OCI-LY7 (cell line): ENCODE measurements around the gene NR2F6. TPM values are rescaled to one million over a fixed set of nuclear protein-coding genes. Genes with fewer than 3 reads are reported as not detected.

Source experiments
- BruUV-seq: library from RNA; stranded (reverse); fragments of 400-500 nt; replicated peaks from 2 replicates; lab custom pipeline; 2021; lab: Mats Ljungman, UMichigan
- CTCF ChIA-PET: fragments of 300-600 bp; sonication (Branson Sonifier 250); formaldehyde crosslinking; loops from one replicate; lab custom pipeline; 2022; ENCODE audit warnings: antibody characterized with exemption; ENCODE audit not compliant: unreplicated experiment; lab: Charles Lee
- POLR2A ChIA-PET: fragments of 300-600 bp; sonication (Branson Sonifier 250); formaldehyde crosslinking; loops from one replicate; lab custom pipeline; 2022; ENCODE audit warnings: antibody characterized with exemption; lab: Charles Lee
- DNase-seq: peaks from one replicate; pipeline ENCODE4 v3.0.0-alpha.2; 2015; ENCODE audit warnings: low spot score
- H2AFZ ChIP-seq: fragments of 200-600 bp; sonication (generic), shearing (Covaris generic); 2 replicates; pipeline ENCODE4 v1.6.1; 2014; ENCODE audit warnings: mild to moderate bottlenecking, antibody characterized with exemption, low read length, moderate library complexity
- H3K27ac ChIP-seq: fragments of 200-600 bp; sonication (generic); 2 replicates; pipeline ENCODE4 v1.5.1; 2014; ENCODE audit warnings: mixed run types, low read depth, mild to moderate bottlenecking, moderate library complexity, low read length, inconsistent platforms; ENCODE audit not compliant: poor library complexity, severe bottlenecking
- H3K36me3 ChIP-seq: fragments of 200-600 bp; sonication (generic); 2 replicates; pipeline ENCODE4 v1.6.1; 2014; ENCODE audit warnings: mild to moderate bottlenecking, antibody characterized with exemption, low read length, moderate library complexity, mixed read lengths; ENCODE audit not compliant: insufficient read depth
- H3K4me1 ChIP-seq: fragments of 200-600 bp; sonication (generic); 2 replicates; pipeline ENCODE4 v1.5.1; 2014; ENCODE audit warnings: mild to moderate bottlenecking, low read length; ENCODE audit not compliant: insufficient read depth, poor library complexity, severe bottlenecking
- H3K4me2 ChIP-seq: fragments of 200-600 bp; sonication (generic); 2 replicates; pipeline ENCODE4 v1.6.1; 2014; ENCODE audit warnings: mild to moderate bottlenecking, low read length
- H3K4me3 ChIP-seq: fragments of 200-600 bp; sonication (generic); 2 replicates; pipeline ENCODE4 v1.5.1; 2014; ENCODE audit warnings: mild to moderate bottlenecking, low read depth, low read length; ENCODE audit not compliant: poor library complexity, severe bottlenecking
- H3K79me2 ChIP-seq: fragments of 200-600 bp; sonication (generic); 2 replicates; pipeline ENCODE4 v1.6.1; 2016; ENCODE audit warnings: low read depth, mild to moderate bottlenecking, low read length, moderate library complexity, mixed read lengths; ENCODE audit not compliant: insufficient read depth
- H3K9me2 ChIP-seq: fragments of 200-600 bp; sonication (generic); 2 replicates; pipeline ENCODE4 v1.6.1; 2016; ENCODE audit warnings: mild to moderate bottlenecking, low read length, mixed read lengths; ENCODE audit not compliant: insufficient read depth
- H3K9me3 ChIP-seq: fragments of 200-600 bp; sonication (generic); 2 replicates; pipeline ENCODE4 v1.6.1; 2014; ENCODE audit warnings: mild to moderate bottlenecking, mixed run types, low read length, mixed read lengths
- H4K20me1 ChIP-seq: fragments of 200-600 bp; sonication (generic); 2 replicates; pipeline ENCODE4 v1.6.1; 2014; ENCODE audit warnings: mild to moderate bottlenecking, antibody characterized with exemption, low read length, moderate library complexity, mixed read lengths; ENCODE audit not compliant: insufficient read depth
- CTCF ChIP-seq: fragments of 200-600 bp; sonication (generic); conservative IDR thresholded peaks from 2 replicates; pipeline ENCODE4 v1.5.1; 2014; ENCODE audit warnings: mild to moderate bottlenecking, antibody characterized with exemption, low read length, moderate library complexity, mixed read lengths
- EZH2phosphoT487 ChIP-seq: fragments of 200-600 bp; sonication (generic); IDR thresholded peaks from 2 replicates; pipeline ENCODE4 v1.6.1; 2018; ENCODE audit warnings: low read depth, borderline replicate concordance, mild to moderate bottlenecking, mixed run types, antibody characterized with exemption, low read length, moderate library complexity, mixed read lengths
- intact Hi-C: fragments of 100-400 bp; cut with micrococcal nuclease; formaldehyde crosslinking; loops from one replicate; pipeline ENCODE4 v1.10.0; 2022; ENCODE audit not compliant: unreplicated experiment
- total RNA-seq, 2 experiments: library from RNA; depleted of rRNA in 1 of 2; stranded (reverse); fragments of >200 nt in 1 of 2; shearing (Covaris generic) in 1 of 2; gene quantifications; 2 replicates each; pipeline ENCODE4 v1.2.3, GENCODE V29; 2014 to 2022

The NR2F6 gene
- total RNA-seq, 2 experiments from 2014 or later, result 33.1 to 39.2 TPM

GRCh38 chr19:17240062-17240752 lies 5.5 kb downstream of the NR2F6 start:
- CTCF ChIA-PET, result no interaction called here
- POLR2A ChIA-PET, result interaction anchor here (0.7 kb wide), 1 partner anchor 13 kb away, joined by 4 read pairs; no protein-coding TSS in a partner anchor
- Histone ChIP-seq H3K79me2 (peaks cover 23% of the 10 kb centered on the region; the same call in 1 of the 2 replicates), H3K9me3 (no peaks in the 10 kb centered on the region), H3K4me1 (peaks cover 45% of the 10 kb centered on the region), H3K36me3 (peaks cover 9% of the 10 kb centered on the region; the same call in 1 of the 2 replicates), H2AFZ (no peak overlapping the region), H4K20me1 (no peaks in the 10 kb centered on the region), H3K4me3 (no peak overlapping the region), H3K4me2 (no peak overlapping the region), H3K9me2 (no peaks in the 10 kb centered on the region), H3K27ac (no peak overlapping the region)
- DNase-seq, result no peak
- BruUV-seq, result no TSS peak
- TF ChIP-seq CTCF (no peak), EZH2phosphoT487 (no peak)
- intact Hi-C loops, result loop anchor here (10.0 kb wide), 1 partner anchor 345 kb away; no protein-coding TSS in a partner anchor

DNA sequence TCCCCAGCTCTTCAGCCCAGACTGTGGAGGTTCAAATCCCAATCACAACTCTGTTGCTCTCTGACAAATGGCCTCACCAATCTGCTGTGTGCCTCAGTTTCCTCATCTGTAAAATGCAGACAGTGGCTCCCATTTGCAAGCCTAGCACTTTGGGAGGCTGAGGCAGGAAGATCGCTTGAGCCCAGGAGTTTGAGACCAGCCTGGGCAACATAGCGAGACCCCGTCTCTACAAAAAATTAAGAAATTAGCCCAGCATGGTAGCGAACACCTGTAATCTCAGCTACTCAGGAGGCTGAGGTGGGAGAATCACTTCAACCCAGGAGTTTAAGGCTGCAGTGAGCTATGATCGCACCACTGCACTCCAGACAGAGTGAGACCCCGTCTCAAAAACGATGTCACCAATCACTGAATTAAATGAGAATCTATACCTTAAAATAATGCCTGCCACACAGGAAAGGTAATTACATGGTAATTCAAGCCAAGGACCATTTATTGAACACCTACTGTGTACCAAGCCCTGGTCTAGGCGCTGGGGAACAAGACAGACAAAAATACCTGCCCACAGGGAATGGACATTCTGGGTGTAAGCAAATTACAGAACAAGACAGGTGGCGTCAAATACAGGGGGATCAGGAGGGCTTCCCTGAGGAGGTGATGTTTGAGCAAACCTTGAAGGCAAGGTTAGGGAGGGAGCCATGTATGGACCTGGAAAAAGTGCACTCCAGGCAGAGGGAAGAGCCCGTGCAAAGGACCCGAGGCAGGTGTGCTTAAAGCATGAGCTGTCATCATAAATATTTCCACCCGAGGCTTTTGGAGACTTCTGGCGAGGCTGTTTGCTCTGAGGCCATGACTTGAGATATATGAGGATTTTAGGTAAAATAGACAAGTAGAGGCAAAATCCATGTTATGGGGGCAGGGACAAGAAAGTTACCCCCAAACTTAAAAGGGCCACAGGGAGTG lies 7.7 kb downstream of the NR2F6 start:
- H3K4me1 ChIP-seq, result peaks cover 41% of the 10 kb centered on the region
- no peaks in the 10 kb centered on the region for H4K20me1 ChIP-seq
- H3K9me3 ChIP-seq, result no peaks in the 10 kb centered on the region
- H3K27ac ChIP-seq, result no peak overlapping the region
- no peaks in the 10 kb centered on the region for H3K9me2 ChIP-seq
- H2AFZ ChIP-seq, result no peak overlapping the region
- POLR2A ChIA-PET, result interaction anchor here (0.5 to 0.7 kb wide), 3 partner anchors 115 to 605 kb away, joined by 3 to 5 read pairs (median 4); no protein-coding TSS in a partner anchor
- DNase-seq, result no peak
- intact Hi-C loops, result no loop called here
- peaks cover 17% of the 10 kb centered on the region; the same call in 1 of the 2 replicates for H3K79me2 ChIP-seq
- TF ChIP-seq EZH2phosphoT487 (no peak), CTCF (no peak)
- CTCF ChIA-PET, result interaction anchor here (0.6 kb wide), 1 partner anchor 44 kb away, joined by 3 read pairs; no protein-coding TSS in a partner anchor
- no peak overlapping the region for H3K4me3 ChIP-seq
- H3K36me3 ChIP-seq, result peaks cover 22% of the 10 kb centered on the region; the same call in 1 of the 2 replicates
- BruUV-seq, result no TSS peak
- H3K4me2 ChIP-seq, result no peak overlapping the region
